GM21515 (cell line): ENCODE results near the gene ACTR5.

Experiments used
- ATAC-seq: cut with Tn5 transposase; IDR thresholded peaks from one replicate; pipeline ENCODE4 v1.9.1; 2021; ENCODE audit not compliant: unreplicated experiment

Gene ACTR5

DNA sequence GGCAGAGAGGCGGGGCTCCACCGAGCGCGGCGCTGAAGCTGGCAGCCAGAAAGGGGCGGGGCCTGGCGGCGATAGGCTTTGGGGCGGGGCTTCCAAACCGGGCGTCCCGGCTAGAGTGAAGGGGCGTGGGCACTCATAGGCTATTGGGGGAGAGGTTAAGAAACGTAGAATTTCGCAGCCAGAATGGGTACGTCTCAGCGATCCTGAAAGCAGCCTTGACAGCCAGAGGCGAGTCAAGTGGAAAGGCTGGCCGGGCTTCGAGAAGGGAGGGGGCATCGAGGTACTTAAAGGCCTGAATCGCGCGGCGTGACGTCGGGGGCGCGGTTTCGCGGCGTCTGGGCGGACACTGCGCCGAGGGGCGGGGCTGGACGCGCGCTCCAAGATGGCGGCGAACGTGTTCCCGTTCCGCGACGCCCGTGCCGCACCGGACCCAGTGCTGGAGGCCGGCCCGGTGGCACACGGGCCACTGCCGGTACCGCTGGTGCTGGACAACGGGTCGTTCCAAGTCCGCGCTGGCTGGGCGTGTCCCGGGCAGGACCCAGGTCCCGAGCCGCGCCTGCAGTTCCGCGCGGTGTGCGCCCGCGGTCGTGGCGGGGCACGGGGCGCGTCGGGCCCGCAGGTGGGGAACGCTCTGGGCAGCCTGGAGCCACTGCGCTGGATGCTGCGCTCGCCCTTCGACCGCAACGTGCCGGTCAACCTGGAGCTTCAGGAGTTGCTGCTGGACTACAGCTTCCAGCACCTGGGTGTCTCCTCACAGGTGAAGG is at the start of gene ACTR5:
TSS of gene ACTR5 (plus strand) at position 364 of the 764 bp plus-strand sequence. CDS start at position 383, 19 bp downstream.
- ATAC-seq = peak; percentile 87

GRCh38 chr20:38698541-38698940 is 49.7 kb upstream of the ACTR5 start:
- no peak for ATAC-seq

DNA sequence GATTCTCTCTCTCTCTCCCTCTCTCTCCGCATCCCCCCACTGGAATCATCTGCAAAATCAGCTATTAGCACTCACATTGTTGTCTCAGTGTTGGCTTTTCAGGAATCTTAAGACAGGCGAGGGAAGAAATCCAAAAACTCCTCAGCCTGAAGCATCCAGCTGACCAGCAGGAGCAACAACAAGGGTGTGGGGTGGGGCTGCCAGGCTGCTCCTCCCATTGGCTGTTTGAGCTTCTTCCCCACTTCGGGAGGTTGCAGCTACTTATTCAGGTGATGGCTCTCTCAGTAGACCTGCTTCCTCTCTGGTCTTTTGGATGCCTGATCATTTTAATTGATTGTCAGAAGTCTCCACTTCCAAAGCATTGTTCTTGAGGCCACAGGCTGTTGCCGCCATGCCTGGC is 48.1 kb upstream of the ACTR5 start:
- ATAC-seq = no peak

GRCh38 chr20:38700926-38701325 is 47.3 kb upstream of the ACTR5 start:
- no peak for ATAC-seq

DNA sequence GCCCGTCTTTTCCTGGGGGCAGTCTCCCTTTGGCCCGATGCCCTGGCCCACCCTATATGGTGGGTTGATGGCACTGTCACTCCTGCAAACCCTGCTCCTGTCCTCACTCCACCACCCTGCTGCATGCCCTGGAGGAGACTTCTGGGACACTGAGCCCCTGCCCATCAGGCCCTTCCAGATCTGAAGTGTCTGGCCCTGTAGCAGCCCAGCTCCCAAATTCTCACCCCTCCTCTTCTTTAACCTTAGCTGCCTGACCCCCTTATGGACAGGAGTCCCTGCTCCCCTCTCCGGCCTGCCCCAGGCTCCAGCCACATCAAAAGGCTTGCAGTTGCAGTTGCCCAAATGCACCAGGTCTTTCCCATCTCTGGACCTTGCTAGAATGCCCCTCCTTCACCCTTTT is 44.7 kb upstream of the ACTR5 start:
- ATAC-seq = no peak

GRCh38 chr20:38704136-38704535 is 44.1 kb upstream of the ACTR5 start:
- no peak for ATAC-seq

GRCh38 chr20:38706509-38706908 is 41.8 kb upstream of the ACTR5 start:
- ATAC-seq = no peak

GRCh38 chr20:38714308-38714707 is 34.0 kb upstream of the ACTR5 start:
- no peak for ATAC-seq

DNA sequence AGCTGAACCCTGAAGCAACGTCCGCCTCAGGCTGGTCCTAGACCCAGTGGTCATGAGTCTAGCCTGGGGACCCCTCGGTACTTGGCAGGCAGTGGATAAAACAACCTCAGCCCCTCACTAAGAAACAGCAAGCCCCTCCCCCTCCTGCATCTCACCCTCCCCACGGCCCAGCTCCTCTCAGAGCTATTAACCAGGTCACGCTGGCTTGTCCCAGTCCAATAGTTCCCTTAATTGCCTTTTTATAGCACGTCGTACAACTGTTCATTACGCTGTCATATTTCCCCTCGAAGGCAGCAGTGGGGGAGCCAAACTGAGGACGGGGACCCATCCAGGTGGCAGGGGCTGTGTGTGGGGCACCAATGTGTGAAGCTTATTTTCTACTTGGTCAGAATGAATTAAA is 32.6 kb upstream of the ACTR5 start:
- no peak for ATAC-seq

DNA sequence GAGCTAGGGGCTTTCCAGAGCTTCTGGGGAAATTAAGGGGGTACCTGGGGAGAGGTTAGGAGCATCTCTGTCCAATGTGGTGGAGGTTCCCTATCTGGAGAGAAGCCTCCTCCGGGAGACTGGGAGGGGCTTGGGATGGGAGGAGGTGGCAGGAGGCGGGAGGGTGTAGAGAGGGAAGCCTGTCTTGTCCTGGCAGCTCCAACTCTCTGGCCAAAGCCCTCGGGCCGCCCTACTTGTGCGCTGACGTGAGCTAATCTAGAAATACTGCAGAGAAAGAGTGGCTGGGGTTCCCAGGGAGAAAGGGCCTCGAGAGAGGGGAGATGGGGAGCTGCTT is 25.6 kb upstream of the ACTR5 start:
- ATAC-seq = no peak

- ATAC-seq = no peak
These were observed 25.0 kb upstream of the ACTR5 start for GRCh38 chr20:38723017-38723847.

DNA sequence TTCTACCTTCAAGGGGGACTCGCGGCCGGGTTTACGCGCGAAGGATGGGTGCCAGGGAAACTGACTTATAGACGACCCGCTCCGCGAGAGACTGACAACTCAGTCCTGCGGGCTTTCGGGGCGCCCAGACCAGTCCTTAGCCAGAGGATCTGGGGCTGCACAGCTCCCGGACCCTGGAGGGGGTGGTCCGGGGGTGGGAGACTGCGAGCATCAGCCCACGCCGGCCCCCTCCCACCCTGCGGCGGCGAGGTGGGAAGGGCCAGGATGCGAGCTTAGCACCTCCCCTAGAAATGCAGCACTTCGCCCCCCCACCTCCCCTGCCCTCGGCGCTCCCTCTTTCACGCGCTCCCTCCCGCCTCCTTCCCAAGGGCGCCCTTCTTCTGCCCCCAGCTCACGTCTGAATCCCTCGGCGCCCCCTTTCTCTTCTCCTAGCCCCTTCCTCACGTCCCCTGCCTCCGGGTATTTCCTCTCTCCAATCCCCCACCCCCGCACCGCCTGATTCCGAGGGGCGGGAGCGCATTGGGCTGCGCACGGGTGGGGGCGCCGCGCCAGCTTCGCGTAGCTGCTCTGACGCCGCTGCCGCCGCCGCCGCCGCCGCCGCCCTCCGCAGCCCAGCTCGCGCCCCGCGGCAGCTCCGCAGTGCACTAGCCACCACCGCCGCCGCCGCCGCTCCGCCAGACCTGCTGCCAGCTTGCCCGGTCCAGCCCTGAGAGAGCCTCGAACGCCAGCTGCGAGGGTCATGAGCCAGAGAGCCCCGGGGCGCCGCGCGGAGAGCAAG is 24.2 kb upstream of the ACTR5 start, which contains the start of gene SLC32A1:
TSS of gene SLC32A1 (plus strand) at position 639 of the 778 bp plus-strand sequence. CDS start 239 bp downstream, outside the sequence.
- ATAC-seq = no peak

GRCh38 chr20:38724626-38725147 is 23.6 kb upstream of the ACTR5 start:
- no peak for ATAC-seq

GRCh38 chr20:38725148-38725901 is 22.9 kb upstream of the ACTR5 start:
- no peak for ATAC-seq

DNA sequence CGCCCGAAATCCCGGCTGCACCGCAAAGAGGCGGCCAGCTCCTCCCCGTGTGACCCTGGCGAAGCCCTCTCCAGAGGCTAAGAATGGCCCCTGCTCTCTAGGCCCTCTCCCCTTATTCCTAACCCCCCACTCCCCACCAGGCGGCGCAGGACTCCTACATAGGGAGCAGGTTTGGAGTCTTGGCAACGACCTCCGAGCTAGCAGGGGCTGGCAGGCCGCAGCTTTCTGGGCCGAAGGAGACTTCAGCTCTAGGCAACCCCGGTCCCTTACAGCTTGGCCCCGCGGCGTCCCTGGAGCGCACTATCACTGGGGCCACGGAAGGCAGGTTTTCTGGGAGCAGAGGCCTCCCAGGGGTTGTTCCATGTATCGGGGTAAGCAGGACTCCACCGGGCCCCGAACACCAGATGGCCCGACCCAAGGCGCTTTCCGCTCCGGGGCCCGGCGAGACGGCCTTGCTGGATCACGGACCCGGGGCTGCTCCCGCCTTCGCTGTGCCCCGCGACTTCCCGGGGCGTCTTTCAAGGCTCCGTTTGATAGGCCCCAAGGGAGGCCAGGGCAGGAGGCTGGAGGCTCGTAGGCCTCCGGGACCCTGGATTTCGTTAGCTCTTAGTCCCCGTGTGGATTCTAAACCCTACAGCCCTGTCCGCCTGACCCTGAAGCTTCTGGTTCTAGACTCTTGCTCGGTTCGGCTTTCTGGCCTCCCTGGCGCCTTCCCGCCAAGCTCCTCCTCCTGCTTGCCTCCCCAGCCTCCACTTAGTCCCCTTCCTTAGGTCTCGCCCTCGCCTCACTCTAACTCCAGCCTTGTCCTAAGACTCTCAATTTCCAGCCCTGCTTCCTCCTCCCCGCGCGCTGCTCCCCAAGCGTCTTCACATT is 22.1 kb upstream of the ACTR5 start:
- ATAC-seq = no peak

GRCh38 chr20:38726804-38727606 is 21.3 kb upstream of the ACTR5 start:
- ATAC-seq = no peak

DNA sequence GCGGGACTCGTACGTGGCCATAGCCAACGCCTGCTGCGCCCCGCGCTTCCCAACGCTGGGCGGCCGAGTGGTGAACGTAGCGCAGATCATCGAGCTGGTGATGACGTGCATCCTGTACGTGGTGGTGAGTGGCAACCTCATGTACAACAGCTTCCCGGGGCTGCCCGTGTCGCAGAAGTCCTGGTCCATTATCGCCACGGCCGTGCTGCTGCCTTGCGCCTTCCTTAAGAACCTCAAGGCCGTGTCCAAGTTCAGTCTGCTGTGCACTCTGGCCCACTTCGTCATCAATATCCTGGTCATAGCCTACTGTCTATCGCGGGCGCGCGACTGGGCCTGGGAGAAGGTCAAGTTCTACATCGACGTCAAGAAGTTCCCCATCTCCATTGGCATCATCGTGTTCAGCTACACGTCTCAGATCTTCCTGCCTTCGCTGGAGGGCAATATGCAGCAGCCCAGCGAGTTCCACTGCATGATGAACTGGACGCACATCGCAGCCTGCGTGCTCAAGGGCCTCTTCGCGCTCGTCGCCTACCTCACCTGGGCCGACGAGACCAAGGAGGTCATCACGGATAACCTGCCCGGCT is 20.6 kb upstream of the ACTR5 start:
- ATAC-seq = no peak

DNA sequence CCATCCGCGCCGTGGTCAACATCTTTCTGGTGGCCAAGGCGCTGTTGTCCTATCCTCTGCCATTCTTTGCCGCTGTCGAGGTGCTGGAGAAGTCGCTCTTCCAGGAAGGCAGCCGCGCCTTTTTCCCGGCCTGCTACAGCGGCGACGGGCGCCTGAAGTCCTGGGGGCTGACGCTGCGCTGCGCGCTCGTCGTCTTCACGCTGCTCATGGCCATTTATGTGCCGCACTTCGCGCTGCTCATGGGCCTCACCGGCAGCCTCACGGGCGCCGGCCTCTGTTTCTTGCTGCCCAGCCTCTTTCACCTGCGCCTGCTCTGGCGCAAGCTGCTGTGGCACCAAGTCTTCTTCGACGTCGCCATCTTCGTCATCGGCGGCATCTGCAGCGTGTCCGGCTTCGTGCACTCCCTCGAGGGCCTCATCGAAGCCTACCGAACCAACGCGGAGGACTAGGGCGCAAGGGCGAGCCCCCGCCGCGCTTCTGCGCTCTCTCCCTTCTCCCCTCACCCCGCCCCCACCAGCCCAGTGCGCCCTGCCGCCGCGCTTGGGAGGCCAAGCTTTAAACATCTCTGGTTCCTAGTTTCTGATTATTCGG is 20.0 kb upstream of the ACTR5 start:
- ATAC-seq = no peak
